Hippocampal formation (tissue), 2 donors: Measurements from ENCODE around the gene CTIF.

Experiments used
- DNase-seq, 2 donors: peaks; one replicate each; lab custom pipeline; 2025; lab: John Stamatoyannopoulos, UW

The CTIF gene

GRCh38 chr18:48833701-48834412 lies 295.0 kb downstream of the CTIF start:
- no peak for DNase-seq

- DNase-seq, result no peak
These were observed 295.7 kb downstream of the CTIF start for GRCh38 chr18:48834413-48835031.

GRCh38 chr18:48835119-48835518 lies 296.3 kb downstream of the CTIF start:
- no peak for DNase-seq

- DNase-seq, result no peak
These were observed 296.9 kb downstream of the CTIF start for GRCh38 chr18:48835745-48836170.

GRCh38 chr18:48836231-48836805 lies 297.5 kb downstream of the CTIF start:
- no peak for DNase-seq

- no peak for DNase-seq
These were observed 298.2 kb downstream of the CTIF start for GRCh38 chr18:48836806-48837615.

GRCh38 chr18:48837676-48838075 lies 298.8 kb downstream of the CTIF start:
- DNase-seq, result no peak

GRCh38 chr18:48838166-48838775 lies 299.4 kb downstream of the CTIF start:
- no peak for DNase-seq

GRCh38 chr18:48838921-48839818 lies 300.3 kb downstream of the CTIF start:
- no peak for DNase-seq

- DNase-seq, result no peak
These were observed 301.1 kb downstream of the CTIF start for GRCh38 chr18:48839819-48840490.

- DNase-seq, result peak; percentile 74 to 85
These were observed 301.7 kb downstream of the CTIF start for GRCh38 chr18:48840491-48840877.

GRCh38 chr18:48841381-48842258 lies 302.8 kb downstream of the CTIF start:
- DNase-seq, result peak in 1 of 2 donors; percentile 43

GRCh38 chr18:48842259-48843061 lies 303.6 kb downstream of the CTIF start:
- no peak for DNase-seq

- DNase-seq, result no peak
These were observed 304.3 kb downstream of the CTIF start for GRCh38 chr18:48843162-48843561.

GRCh38 chr18:48843596-48843995 lies 304.8 kb downstream of the CTIF start:
- no peak for DNase-seq

- DNase-seq, result no peak
These were observed 305.4 kb downstream of the CTIF start for GRCh38 chr18:48844271-48844670.

GRCh38 chr18:48845174-48845573 lies 306.3 kb downstream of the CTIF start:
- no peak for DNase-seq

- DNase-seq, result no peak
These were observed 307.6 kb downstream of the CTIF start for GRCh38 chr18:48846423-48846932.
